ENCODE data around the gene ZNF549. TPM values are rescaled to one million over a fixed set of nuclear protein-coding genes. Genes with fewer than 3 reads are reported as not detected.

ZNF549 gene
- total and polyA plus RNA-seq, 2 of the 13 experiments (the other 11 are each of a cell fraction or from before 2014, with no cell fraction given) = 2.8 to 6.4 TPM

- peak; percentile 78 for TF ChIP-seq ZNF839 (CRISPR knock-in tag; IDR thresholded peaks at IDR 0.05; ENCODE audit: borderline replicate concordance)
- TF ChIP-seq, protein P1, sequence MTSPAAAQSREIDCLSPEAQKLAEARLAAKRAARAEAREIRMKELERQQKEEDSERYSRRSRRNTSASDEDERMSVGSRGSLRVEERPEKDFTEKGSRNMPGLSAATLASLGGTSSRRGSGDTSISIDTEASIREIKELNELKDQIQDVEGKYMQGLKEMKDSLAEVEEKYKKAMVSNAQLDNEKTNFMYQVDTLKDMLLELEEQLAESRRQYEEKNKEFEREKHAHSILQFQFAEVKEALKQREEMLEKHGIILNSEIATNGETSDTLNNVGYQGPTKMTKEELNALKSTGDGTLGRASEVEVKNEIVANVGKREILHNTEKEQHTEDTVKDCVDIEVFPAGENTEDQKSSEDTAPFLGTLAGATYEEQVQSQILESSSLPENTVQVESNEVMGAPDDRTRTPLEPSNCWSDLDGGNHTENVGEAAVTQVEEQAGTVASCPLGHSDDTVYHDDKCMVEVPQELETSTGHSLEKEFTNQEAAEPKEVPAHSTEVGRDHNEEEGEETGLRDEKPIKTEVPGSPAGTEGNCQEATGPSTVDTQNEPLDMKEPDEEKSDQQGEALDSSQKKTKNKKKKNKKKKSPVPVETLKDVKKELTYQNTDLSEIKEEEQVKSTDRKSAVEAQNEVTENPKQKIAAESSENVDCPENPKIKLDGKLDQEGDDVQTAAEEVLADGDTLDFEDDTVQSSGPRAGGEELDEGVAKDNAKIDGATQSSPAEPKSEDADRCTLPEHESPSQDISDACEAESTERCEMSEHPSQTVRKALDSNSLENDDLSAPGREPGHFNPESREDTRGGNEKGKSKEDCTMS (CRISPR knock-in tag; conservative IDR thresholded peaks at IDR 0.05) = no peak
- TF ChIP-seq ZEB1 (IDR thresholded peaks at IDR 0.05; ENCODE audit: insufficient replicate concordance, low read depth) = no peak
- TF ChIP-seq ZNF83 (CRISPR knock-in tag; IDR thresholded peaks at IDR 0.05; ENCODE audit: borderline replicate concordance) = no peak
- TF ChIP-seq ZNF691 (CRISPR knock-in tag; IDR thresholded peaks at IDR 0.05; ENCODE audit: borderline replicate concordance, low read depth) = peak; percentile 38; the same call in 1 of the 2 replicates
- TF ChIP-seq ZBTB38 (CRISPR knock-in tag; IDR thresholded peaks at IDR 0.05) = no peak
- TF ChIP-seq, protein P2, sequence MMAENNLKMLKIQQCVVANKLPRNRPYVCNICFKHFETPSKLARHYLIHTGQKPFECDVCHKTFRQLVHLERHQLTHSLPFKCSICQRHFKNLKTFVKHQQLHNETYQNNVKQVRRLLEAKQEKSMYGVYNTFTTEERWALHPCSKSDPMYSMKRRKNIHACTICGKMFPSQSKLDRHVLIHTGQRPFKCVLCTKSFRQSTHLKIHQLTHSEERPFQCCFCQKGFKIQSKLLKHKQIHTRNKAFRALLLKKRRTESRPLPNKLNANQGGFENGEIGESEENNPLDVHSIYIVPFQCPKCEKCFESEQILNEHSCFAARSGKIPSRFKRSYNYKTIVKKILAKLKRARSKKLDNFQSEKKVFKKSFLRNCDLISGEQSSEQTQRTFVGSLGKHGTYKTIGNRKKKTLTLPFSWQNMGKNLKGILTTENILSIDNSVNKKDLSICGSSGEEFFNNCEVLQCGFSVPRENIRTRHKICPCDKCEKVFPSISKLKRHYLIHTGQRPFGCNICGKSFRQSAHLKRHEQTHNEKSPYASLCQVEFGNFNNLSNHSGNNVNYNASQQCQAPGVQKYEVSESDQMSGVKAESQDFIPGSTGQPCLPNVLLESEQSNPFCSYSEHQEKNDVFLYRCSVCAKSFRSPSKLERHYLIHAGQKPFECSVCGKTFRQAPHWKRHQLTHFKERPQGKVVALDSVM (CRISPR knock-in tag; IDR thresholded peaks at IDR 0.05) = no peak
- peak; percentile 23; the same call in 1 of the 2 replicates for TF ChIP-seq FOSL2 (CRISPR knock-in tag; IDR thresholded peaks at IDR 0.05)
- peak; percentile 84 for TF ChIP-seq XRCC5 (optimal IDR thresholded peaks at IDR 0.05; ENCODE audit: low read length)
- no peak for TF ChIP-seq NFATC3 (CRISPR knock-in tag; IDR thresholded peaks at IDR 0.05)
- no peak for TF ChIP-seq DPF2 (CRISPR knock-in tag; IDR thresholded peaks at IDR 0.05; ENCODE audit: borderline replicate concordance, low read depth)
- peak; percentile 84 for TF ChIP-seq ZNF761 (CRISPR knock-in tag; conservative IDR thresholded peaks at IDR 0.05)
- no peak for TF ChIP-seq ZNF747 (CRISPR knock-in tag; IDR thresholded peaks at IDR 0.05; ENCODE audit: borderline replicate concordance)
- no peak for TF ChIP-seq ADNP (CRISPR knock-in tag; IDR thresholded peaks at IDR 0.05)
- no peak for TF ChIP-seq FOSL1 (CRISPR knock-in tag; IDR thresholded peaks at IDR 0.05; ENCODE audit: borderline replicate concordance)
- no peak for TF ChIP-seq ZNF24 (IDR thresholded peaks at IDR 0.05)
- TF ChIP-seq, protein P3, sequence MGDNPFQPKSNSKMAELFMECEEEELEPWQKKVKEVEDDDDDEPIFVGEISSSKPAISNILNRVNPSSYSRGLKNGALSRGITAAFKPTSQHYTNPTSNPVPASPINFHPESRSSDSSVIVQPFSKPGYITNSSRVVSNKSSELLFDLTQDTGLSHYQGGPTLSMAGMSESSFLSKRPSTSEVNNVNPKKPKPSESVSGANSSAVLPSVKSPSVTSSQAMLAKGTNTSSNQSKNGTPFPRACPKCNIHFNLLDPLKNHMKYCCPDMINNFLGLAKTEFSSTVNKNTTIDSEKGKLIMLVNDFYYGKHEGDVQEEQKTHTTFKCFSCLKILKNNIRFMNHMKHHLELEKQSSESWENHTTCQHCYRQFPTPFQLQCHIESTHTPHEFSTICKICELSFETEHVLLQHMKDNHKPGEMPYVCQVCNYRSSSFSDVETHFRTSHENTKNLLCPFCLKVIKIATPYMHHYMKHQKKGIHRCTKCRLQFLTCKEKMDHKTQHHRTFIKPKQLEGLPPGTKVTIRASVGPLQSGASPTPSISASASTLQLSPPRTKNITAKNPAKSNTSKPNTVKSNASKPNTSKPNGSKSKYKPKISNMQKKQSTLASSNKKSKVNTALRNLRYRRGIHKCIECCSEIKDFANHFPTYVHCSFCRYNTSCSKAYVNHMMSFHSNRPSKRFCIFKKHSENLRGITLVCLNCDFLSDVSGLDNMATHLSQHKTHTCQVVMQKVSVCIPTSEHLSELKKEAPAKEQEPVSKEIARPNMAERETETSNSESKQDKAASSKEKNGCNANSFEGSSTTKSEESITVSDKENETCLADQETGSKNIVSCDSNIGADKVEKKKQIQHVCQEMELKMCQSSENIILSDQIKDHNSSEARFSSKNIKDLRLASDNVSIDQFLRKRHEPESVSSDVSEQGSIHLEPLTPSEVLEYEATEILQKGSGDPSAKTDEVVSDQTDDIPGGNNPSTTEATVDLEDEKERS (CRISPR knock-in tag; IDR thresholded peaks at IDR 0.05) = no peak
- TF ChIP-seq SALL1 (CRISPR knock-in tag; IDR thresholded peaks at IDR 0.05) = peak; percentile 61
- TF ChIP-seq GABPB1 (CRISPR knock-in tag; IDR thresholded peaks at IDR 0.05) = peak; percentile 98
Measured at GRCh38 chr19:57578487-57579205, 51.5 kb downstream of the ZNF549 start, which contains the start of gene ZNF416 (continued).

Data from HepG2 (cell line).